GM19395 (cell line): ENCODE data around the gene CYP3A5.
"Not testable (repeated sequence)": the region's sequence is repeated elsewhere in the genome, so short reads cannot be mapped to it uniquely, and the experiment has no call there.

ENCODE experiments used
- ATAC-seq: cut with Tn5 transposase; IDR thresholded peaks from one replicate; pipeline ENCODE4 v1.9.1; 2021; ENCODE audit warnings: mild to moderate bottlenecking, moderate library complexity; ENCODE audit not compliant: unreplicated experiment

The CYP3A5 gene

GRCh38 chr7:99643464-99643863, 36.3 kb downstream of the CYP3A5 start:
- ATAC-seq, result no peak

- ATAC-seq, result no peak
These were observed 37.8 kb downstream of the CYP3A5 start for GRCh38 chr7:99642027-99642426.

GRCh38 chr7:99639267-99639666, 40.5 kb downstream of the CYP3A5 start:
- no peak for ATAC-seq

- no peak for ATAC-seq
These were observed 41.1 kb downstream of the CYP3A5 start for GRCh38 chr7:99638731-99639130.

- ATAC-seq, result not testable (repeated sequence)
These were observed 42.4 kb downstream of the CYP3A5 start for GRCh38 chr7:99637414-99637813.

- ATAC-seq, result no peak
These were observed 48.3 kb downstream of the CYP3A5 start for GRCh38 chr7:99631295-99632109.

- no peak for ATAC-seq
These were observed 50.2 kb downstream of the CYP3A5 start for GRCh38 chr7:99629643-99630042.

- no peak for ATAC-seq
These were observed 51.0 kb downstream of the CYP3A5 start for GRCh38 chr7:99628471-99629465.

GRCh38 chr7:99627513-99627912, 52.3 kb downstream of the CYP3A5 start:
- no peak for ATAC-seq

GRCh38 chr7:99626661-99627060, 53.1 kb downstream of the CYP3A5 start:
- no peak for ATAC-seq

- ATAC-seq, result no peak
These were observed 53.8 kb downstream of the CYP3A5 start for GRCh38 chr7:99625961-99626360.

- ATAC-seq, result no peak
These were observed 54.5 kb downstream of the CYP3A5 start for GRCh38 chr7:99625321-99625720.

GRCh38 chr7:99624484-99624883, 55.3 kb downstream of the CYP3A5 start:
- ATAC-seq, result no peak

GRCh38 chr7:99623702-99624447, 55.9 kb downstream of the CYP3A5 start:
- ATAC-seq, result no peak

GRCh38 chr7:99623091-99623693, 56.6 kb downstream of the CYP3A5 start:
- ATAC-seq, result no peak

- no peak for ATAC-seq
These were observed 57.2 kb downstream of the CYP3A5 start for GRCh38 chr7:99622596-99622995.

- ATAC-seq, result no peak
These were observed 58.5 kb downstream of the CYP3A5 start for GRCh38 chr7:99621271-99621670.

- ATAC-seq, result no peak
These were observed 60.1 kb downstream of the CYP3A5 start for GRCh38 chr7:99619571-99620130.

- no peak for ATAC-seq
These were observed 61.1 kb downstream of the CYP3A5 start for GRCh38 chr7:99618726-99619125.

GRCh38 chr7:99617192-99617781, 62.5 kb downstream of the CYP3A5 start:
- ATAC-seq, result no peak
